ENCODE measurements around the gene SPATA21. TPM values are rescaled to one million over a fixed set of nuclear protein-coding genes. Genes with fewer than 3 reads are reported as not detected.

SPATA21 gene
- total RNA-seq, 3 donors from 2014 or later = 0.22 TPM; not detected in 2

GRCh38 chr1:16422041-16422440 lies 15.2 kb downstream of the SPATA21 start:
- TF ChIP-seq, protein P1, sequence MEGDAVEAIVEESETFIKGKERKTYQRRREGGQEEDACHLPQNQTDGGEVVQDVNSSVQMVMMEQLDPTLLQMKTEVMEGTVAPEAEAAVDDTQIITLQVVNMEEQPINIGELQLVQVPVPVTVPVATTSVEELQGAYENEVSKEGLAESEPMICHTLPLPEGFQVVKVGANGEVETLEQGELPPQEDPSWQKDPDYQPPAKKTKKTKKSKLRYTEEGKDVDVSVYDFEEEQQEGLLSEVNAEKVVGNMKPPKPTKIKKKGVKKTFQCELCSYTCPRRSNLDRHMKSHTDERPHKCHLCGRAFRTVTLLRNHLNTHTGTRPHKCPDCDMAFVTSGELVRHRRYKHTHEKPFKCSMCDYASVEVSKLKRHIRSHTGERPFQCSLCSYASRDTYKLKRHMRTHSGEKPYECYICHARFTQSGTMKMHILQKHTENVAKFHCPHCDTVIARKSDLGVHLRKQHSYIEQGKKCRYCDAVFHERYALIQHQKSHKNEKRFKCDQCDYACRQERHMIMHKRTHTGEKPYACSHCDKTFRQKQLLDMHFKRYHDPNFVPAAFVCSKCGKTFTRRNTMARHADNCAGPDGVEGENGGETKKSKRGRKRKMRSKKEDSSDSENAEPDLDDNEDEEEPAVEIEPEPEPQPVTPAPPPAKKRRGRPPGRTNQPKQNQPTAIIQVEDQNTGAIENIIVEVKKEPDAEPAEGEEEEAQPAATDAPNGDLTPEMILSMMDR (IDR thresholded peaks at IDR 0.05) = no peak
- DNase-seq (no peak), ATAC-seq (no peak)
- Histone ChIP-seq H3K4me3 (no peak overlapping the region), H3K36me3 (ENCODE audit: low read depth) (no peaks in the 10 kb centered on the region), H3K9me3 (no peaks in the 10 kb centered on the region), H3K4me1 (ENCODE audit: low read depth) (no peaks in the 10 kb centered on the region)
- intact Hi-C loops (cut with DNase I, micrococcal nuclease) = no loop called here

GRCh38 chr1:16421201-16421600 lies 16.0 kb downstream of the SPATA21 start:
- no peak for DNase-seq
- Histone ChIP-seq H3K4me1 (ENCODE audit: low read depth) (no peaks in the 10 kb centered on the region), H3K4me3 (no peak overlapping the region), H3K9me3 (no peaks in the 10 kb centered on the region), H3K36me3 (ENCODE audit: low read depth) (no peaks in the 10 kb centered on the region)
- TF ChIP-seq, protein P1 (IDR thresholded peaks at IDR 0.05) = no peak
- peak; percentile 48 for ATAC-seq
- intact Hi-C loops (cut with DNase I, micrococcal nuclease) = no loop called here

- ATAC-seq = peak; percentile 86
- intact Hi-C loops (cut with DNase I, micrococcal nuclease) = no loop called here
- Histone ChIP-seq H3K4me1 (ENCODE audit: low read depth) (no peaks in the 10 kb centered on the region), H3K4me3 (no peak overlapping the region), H3K36me3 (ENCODE audit: low read depth) (no peaks in the 10 kb centered on the region), H3K9me3 (no peaks in the 10 kb centered on the region)
- TF ChIP-seq, protein P1 (IDR thresholded peaks at IDR 0.05) = no peak
- DNase-seq = peak in 1 of 3 donors; percentile 8
Measured at GRCh38 chr1:16420424-16421118, 16.7 kb downstream of the SPATA21 start.

GRCh38 chr1:16418823-16419425 lies 18.3 kb downstream of the SPATA21 start:
- intact Hi-C loops (cut with DNase I, micrococcal nuclease) = no loop called here
- no peaks in the 10 kb centered on the region for H3K9me3 ChIP-seq
- H3K36me3 ChIP-seq (ENCODE audit: low read depth) = no peaks in the 10 kb centered on the region
- no peak for ATAC-seq
- no peaks in the 10 kb centered on the region for H3K4me1 ChIP-seq (ENCODE audit: low read depth)
- TF ChIP-seq, protein P1 (IDR thresholded peaks at IDR 0.05) = no peak
- H3K4me3 ChIP-seq = no peak overlapping the region
- no peak for DNase-seq

- ATAC-seq (no peak), DNase-seq (no peak)
- TF ChIP-seq, protein P1 (IDR thresholded peaks at IDR 0.05) = no peak
- no peak overlapping the region for H3K4me3 ChIP-seq
- H3K36me3 ChIP-seq (ENCODE audit: low read depth) = no peaks in the 10 kb centered on the region
- no peaks in the 10 kb centered on the region for H3K9me3 ChIP-seq
- no peaks in the 10 kb centered on the region for H3K4me1 ChIP-seq (ENCODE audit: low read depth)
- intact Hi-C loops (cut with DNase I, micrococcal nuclease) = no loop called here
Measured at GRCh38 chr1:16413191-16413590, 24.0 kb downstream of the SPATA21 start.

Measured in mucosa of descending colon (tissue), 3 donors.